K562 (cell line): ENCODE data around the gene SLC22A23. TPM values are rescaled to one million over a fixed set of nuclear protein-coding genes. Genes with fewer than 3 reads are reported as not detected.

Source experiments
- EGR1 ChIP-seq: fragments of 450-650 bp; conservative IDR thresholded peaks from 2 replicates; pipeline ENCODE4 v1.6.1; 2017; ENCODE audit warnings: mild to moderate bottlenecking
- ESRRB ChIP-seq: fragments of 250-450 bp; sonication (Bioruptor Pico); IDR thresholded peaks from 2 replicates; pipeline ENCODE4 v1.5.0; 2020; ENCODE audit warnings: mild to moderate bottlenecking, moderate library complexity, borderline replicate concordance
- MEF2D ChIP-seq: conservative IDR thresholded peaks from 2 replicates; pipeline ENCODE4 v1.6.1; 2016; ENCODE audit warnings: low read depth, missing genetic modification characterization, missing compliant biosample characterization
- NELFE ChIP-seq: IDR thresholded peaks from 2 replicates; pipeline ENCODE4 v1.6.1; 2011; ENCODE audit warnings: mild to moderate bottlenecking; ENCODE audit not compliant: insufficient read depth, insufficient read length
- NFYB ChIP-seq: IDR thresholded peaks from 2 replicates; pipeline ENCODE4 v1.6.1; 2011; ENCODE audit warnings: mild to moderate bottlenecking, moderate library complexity; ENCODE audit not compliant: insufficient read length; ENCODE audit errors: extremely low read depth
- NUFIP1 ChIP-seq: fragments of 450-650 bp; IDR thresholded peaks from 2 replicates; pipeline ENCODE4 v1.6.1; 2018; ENCODE audit not compliant: partially characterized antibody
- PML ChIP-seq: IDR thresholded peaks from 2 replicates; pipeline ENCODE4 v1.6.1; 2012; ENCODE audit warnings: low read length, inconsistent platforms
- REST ChIP-seq, 2 experiments: fragments of 450-650 bp; formaldehyde crosslinking in 1 of 2; IDR thresholded peaks; 2 replicates each; pipeline versions ENCODE4 v1.4.0 to v1.6.1; 2014 to 2020; ENCODE audit warnings: mild to moderate bottlenecking in 2 of 2, borderline replicate concordance in 1 of 2, low read depth in 1 of 2
- SIN3B ChIP-seq: fragments of 450-650 bp; IDR thresholded peaks from 2 replicates; pipeline ENCODE4 v1.6.1; 2017; ENCODE audit warnings: low read depth, mild to moderate bottlenecking, moderate library complexity
- ZFPM2 ChIP-seq: fragments of 250-450 bp; sonication (Bioruptor Pico); IDR thresholded peaks from 2 replicates; pipeline ENCODE4 v1.5.1; 2022; ENCODE audit warnings: mild to moderate bottlenecking
- ZHX1 ChIP-seq: fragments of 150-350 bp; conservative IDR thresholded peaks from 2 replicates; pipeline ENCODE4 v1.6.1; 2014; ENCODE audit warnings: low read length
- polyA plus RNA-seq, 8 experiments: library from polyadenylated mRNA; depleted of rRNA in 4 of 8; stranded (reverse) in 5 of 8; unstranded in 3 of 8; fragments of >200 nt; fragmentation: Nextera tagmentation in 2 of 8; fragmentation: Illumina TruSeq in 1 of 8; extraction: Ambion mirVana in 2 of 8; extraction: Trizol in 1 of 8; gene quantifications; 2 replicates each; pipeline versions ENCODE4 v1.2.1 to v1.2.3, GENCODE V29; 2011 to 2014; ENCODE audit warnings: inconsistent platforms in 1 of 8, missing spikeins in 1 of 8
- total RNA-seq, 7 experiments: library from RNA; depleted of rRNA in 6 of 7; stranded (reverse); fragments of >200 nt in 6 of 7; fragmentation: Illumina TruSeq in 2 of 7; extraction: Trizol in 2 of 7; gene quantifications; 2 replicates each; pipeline versions ENCODE4 v1.2.1 to v1.2.3, GENCODE V29; 2011 to 2021; ENCODE audit warnings: low replicate concordance in 1 of 7

SLC22A23 gene
- total and polyA plus RNA-seq, 9 of the 15 experiments (the other 6 are each of a cell fraction or from before 2014, with no cell fraction given), result 0.30 to 8.7 (median 2.5) TPM

DNA sequence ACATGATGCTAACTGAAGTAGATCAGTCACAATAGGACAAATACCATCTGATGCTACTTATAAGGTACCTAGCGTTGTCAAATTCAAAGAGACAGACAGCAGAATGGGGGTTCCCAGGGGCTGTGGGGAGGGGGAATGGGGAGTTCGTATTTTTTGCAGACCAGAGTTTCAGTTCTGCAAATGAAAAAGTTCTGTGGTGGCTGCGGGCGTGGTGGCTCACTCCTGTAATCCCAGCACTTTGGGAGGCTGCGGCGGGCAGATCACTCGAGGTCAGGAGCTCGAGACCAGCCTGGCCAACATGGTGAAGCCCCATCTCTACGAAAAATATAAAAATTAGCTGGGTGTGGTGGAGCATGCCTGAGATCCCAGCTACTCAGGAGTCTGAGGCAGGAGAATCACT is 68.1 kb downstream of the SLC22A23 start (continued):
- TF ChIP-seq REST (IDR thresholded peaks at IDR 0.05; ENCODE audit: borderline replicate concordance) (no peak), REST (CRISPR knock-in tag; IDR thresholded peaks at IDR 0.05; ENCODE audit: low read depth) (no peak), SIN3B (no peak), ZFPM2 (CRISPR knock-in tag) (no peak), EGR1 (no peak), NELFE (no peak), NUFIP1 (no peak), ESRRB (CRISPR knock-in tag) (no peak), PML (no peak), ZHX1 (no peak), MEF2D (tag) (no peak), NFYB (no peak)
